Measurements from ENCODE around the gene ANAPC5.
A peak's percentile ranks its signal among the peaks of the same experiment; 100 is the strongest.
"Not testable (repeated sequence)": the region's sequence is repeated elsewhere in the genome, so short reads cannot be mapped to it uniquely, and the experiment has no call there.

ANAPC5 gene

GRCh38 chr12:121307397-121307796 lies 44.8 kb downstream of the ANAPC5 start:
- DNase-seq, result not testable (repeated sequence)

GRCh38 chr12:121304306-121304705 lies 47.9 kb downstream of the ANAPC5 start:
- no peak for DNase-seq

- no peak for DNase-seq
These were observed 50.3 kb downstream of the ANAPC5 start for GRCh38 chr12:121301876-121302275.

- DNase-seq, result no peak
These were observed 52.0 kb downstream of the ANAPC5 start for GRCh38 chr12:121300083-121300819.

- DNase-seq, result no peak
These were observed 52.5 kb downstream of the ANAPC5 start for GRCh38 chr12:121299662-121300061.

GRCh38 chr12:121298411-121298810 lies 53.8 kb downstream of the ANAPC5 start:
- DNase-seq, result not testable (repeated sequence)

- DNase-seq, result peak; percentile 57
These were observed 54.7 kb downstream of the ANAPC5 start for GRCh38 chr12:121297435-121297991.

- DNase-seq, result peak; percentile 73
These were observed 55.4 kb downstream of the ANAPC5 start, which contains the start of gene CAMKK2 for GRCh38 chr12:121296618-121297434. CAMKK2 (minus strand) TSS chr12:121296709; CDS start chr12:121274526, 22,183 bp downstream.

- DNase-seq, result no peak
These were observed 56.2 kb downstream of the ANAPC5 start for GRCh38 chr12:121295746-121296617.

GRCh38 chr12:121295116-121295745 lies 57.0 kb downstream of the ANAPC5 start:
- DNase-seq, result peak; percentile 6

GRCh38 chr12:121294151-121294889 lies 57.9 kb downstream of the ANAPC5 start:
- no peak for DNase-seq

- no peak for DNase-seq
These were observed 58.6 kb downstream of the ANAPC5 start for GRCh38 chr12:121293603-121294002.

- no peak for DNase-seq
These were observed 61.8 kb downstream of the ANAPC5 start for GRCh38 chr12:121290410-121290809.

- no peak for DNase-seq
These were observed 62.2 kb downstream of the ANAPC5 start for GRCh38 chr12:121289962-121290361.

GRCh38 chr12:121288986-121289385 lies 63.2 kb downstream of the ANAPC5 start:
- DNase-seq, result no peak

- no peak for DNase-seq
These were observed 63.9 kb downstream of the ANAPC5 start for GRCh38 chr12:121288158-121288845.

GRCh38 chr12:121287267-121287954 lies 64.8 kb downstream of the ANAPC5 start:
- DNase-seq, result no peak

GRCh38 chr12:121285856-121286255 lies 66.4 kb downstream of the ANAPC5 start:
- no peak for DNase-seq

- DNase-seq, result no peak
These were observed 67.4 kb downstream of the ANAPC5 start for GRCh38 chr12:121284551-121285390.

Measured in kidney glomerular epithelial cell (primary cell).